Measurements from ENCODE around the gene LRRTM4.
"Not testable (repeated sequence)": the region's sequence is repeated elsewhere in the genome, so short reads cannot be mapped to it uniquely, and the experiment has no call there.

The LRRTM4 gene

GRCh38 chr2:77099961-77100360 lies 422.2 kb downstream of the LRRTM4 start:
- Histone ChIP-seq H2AFZ (ENCODE audit: low read depth, low read length) (no peak overlapping the region), H3K27ac (ENCODE audit: low read length) (no peak overlapping the region), H4K20me1 (ENCODE audit: insufficient read depth, low read length) (no peaks in the 10 kb centered on the region), H3K27me3 (ENCODE audit: low read depth, low read length) (no peaks in the 10 kb centered on the region), H3K36me3 (replicated peaks; ENCODE audit: low read depth, low read length) (no peaks in the 10 kb centered on the region), H3K4me3 (ENCODE audit: low read length) (no peak overlapping the region), H3K9ac (ENCODE audit: low read length) (no peak overlapping the region), H3K79me2 (ENCODE audit: low read length) (no peaks in the 10 kb centered on the region), H3K9me3 (ENCODE audit: insufficient read depth, low read length) (no peaks in the 10 kb centered on the region), H3K4me1 (ENCODE audit: low read length) (no peaks in the 10 kb centered on the region), H3K4me2 (ENCODE audit: low read length) (no peak overlapping the region)
- TF ChIP-seq, protein P1, sequence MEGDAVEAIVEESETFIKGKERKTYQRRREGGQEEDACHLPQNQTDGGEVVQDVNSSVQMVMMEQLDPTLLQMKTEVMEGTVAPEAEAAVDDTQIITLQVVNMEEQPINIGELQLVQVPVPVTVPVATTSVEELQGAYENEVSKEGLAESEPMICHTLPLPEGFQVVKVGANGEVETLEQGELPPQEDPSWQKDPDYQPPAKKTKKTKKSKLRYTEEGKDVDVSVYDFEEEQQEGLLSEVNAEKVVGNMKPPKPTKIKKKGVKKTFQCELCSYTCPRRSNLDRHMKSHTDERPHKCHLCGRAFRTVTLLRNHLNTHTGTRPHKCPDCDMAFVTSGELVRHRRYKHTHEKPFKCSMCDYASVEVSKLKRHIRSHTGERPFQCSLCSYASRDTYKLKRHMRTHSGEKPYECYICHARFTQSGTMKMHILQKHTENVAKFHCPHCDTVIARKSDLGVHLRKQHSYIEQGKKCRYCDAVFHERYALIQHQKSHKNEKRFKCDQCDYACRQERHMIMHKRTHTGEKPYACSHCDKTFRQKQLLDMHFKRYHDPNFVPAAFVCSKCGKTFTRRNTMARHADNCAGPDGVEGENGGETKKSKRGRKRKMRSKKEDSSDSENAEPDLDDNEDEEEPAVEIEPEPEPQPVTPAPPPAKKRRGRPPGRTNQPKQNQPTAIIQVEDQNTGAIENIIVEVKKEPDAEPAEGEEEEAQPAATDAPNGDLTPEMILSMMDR (IDR thresholded peaks at IDR 0.05; ENCODE audit: low read depth, low read length) = no peak
- no peak for TF ChIP-seq EZH2phosphoT487 (IDR thresholded peaks at IDR 0.05; ENCODE audit: low read depth)

- H3K9me3 ChIP-seq (ENCODE audit: insufficient read depth, low read length); H3K9ac ChIP-seq (ENCODE audit: low read length); H4K20me1 ChIP-seq (ENCODE audit: insufficient read depth, low read length); H3K27ac ChIP-seq (ENCODE audit: low read length); H3K27me3 ChIP-seq (ENCODE audit: low read depth, low read length); H3K79me2 ChIP-seq (ENCODE audit: low read length); H3K4me3 ChIP-seq (ENCODE audit: low read length); H3K36me3 ChIP-seq (replicated peaks; ENCODE audit: low read depth, low read length); H3K4me1 ChIP-seq (ENCODE audit: low read length); H2AFZ ChIP-seq (ENCODE audit: low read depth, low read length); H3K4me2 ChIP-seq (ENCODE audit: low read length): not testable (repeated sequence)
These were observed 426.7 kb downstream of the LRRTM4 start for GRCh38 chr2:77095525-77095924.

DNA sequence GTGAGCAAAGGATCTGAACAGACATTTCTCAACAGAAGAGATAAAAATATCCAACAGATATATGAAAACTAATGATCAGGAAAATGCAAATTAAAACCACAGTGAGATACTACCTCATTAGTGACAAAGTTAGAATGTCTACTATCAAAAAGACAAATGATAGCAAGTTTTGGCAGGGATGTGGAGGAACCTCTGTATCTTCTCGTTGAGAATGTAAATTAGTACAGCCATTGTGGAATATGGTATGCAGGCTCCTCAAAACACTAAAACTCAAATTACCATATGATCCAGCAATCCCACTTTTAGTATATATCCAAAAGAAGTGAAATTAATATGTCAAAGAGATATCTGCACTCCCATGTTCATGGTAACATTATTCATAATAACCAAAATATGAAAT lies 427.1 kb downstream of the LRRTM4 start:
- TF ChIP-seq, protein P1 (IDR thresholded peaks at IDR 0.05; ENCODE audit: low read depth, low read length) = no peak
- no peak for TF ChIP-seq EZH2phosphoT487 (IDR thresholded peaks at IDR 0.05; ENCODE audit: low read depth)
- Histone ChIP-seq H3K9me3 (ENCODE audit: insufficient read depth, low read length) (no peaks in the 10 kb centered on the region), H2AFZ (ENCODE audit: low read depth, low read length) (no peak overlapping the region), H3K36me3 (replicated peaks; ENCODE audit: low read depth, low read length) (no peaks in the 10 kb centered on the region), H3K27ac (ENCODE audit: low read length) (no peak overlapping the region), H3K4me2 (ENCODE audit: low read length) (no peak overlapping the region), H3K4me1 (ENCODE audit: low read length) (no peaks in the 10 kb centered on the region), H3K27me3 (ENCODE audit: low read depth, low read length) (no peaks in the 10 kb centered on the region), H4K20me1 (ENCODE audit: insufficient read depth, low read length) (no peaks in the 10 kb centered on the region), H3K9ac (ENCODE audit: low read length) (no peak overlapping the region), H3K4me3 (ENCODE audit: low read length) (no peak overlapping the region), H3K79me2 (ENCODE audit: low read length) (no peaks in the 10 kb centered on the region)

DNA sequence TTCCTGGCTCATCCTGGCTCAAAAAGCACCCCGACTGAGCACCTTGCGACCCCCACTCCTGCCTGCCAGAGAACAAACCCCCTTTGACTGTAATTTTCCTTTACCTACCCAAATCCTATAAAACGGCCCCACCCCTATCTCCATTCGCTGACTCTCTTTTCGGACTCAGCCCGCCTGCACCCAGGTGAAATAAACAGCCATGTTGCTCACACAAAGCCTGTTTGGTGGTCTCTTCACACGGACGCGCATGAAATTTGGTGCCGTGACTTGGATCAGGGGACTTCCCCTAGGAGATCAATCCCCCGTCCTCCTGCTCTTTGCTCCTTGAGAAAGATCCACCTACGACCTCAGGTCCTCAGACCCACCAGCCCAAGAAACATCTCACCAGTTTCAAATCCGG lies 433.8 kb downstream of the LRRTM4 start:
- H3K27me3 ChIP-seq (ENCODE audit: low read depth, low read length); H3K36me3 ChIP-seq (replicated peaks; ENCODE audit: low read depth, low read length); H2AFZ ChIP-seq (ENCODE audit: low read depth, low read length); H3K9ac ChIP-seq (ENCODE audit: low read length); H3K4me1 ChIP-seq (ENCODE audit: low read length); H3K4me3 ChIP-seq (ENCODE audit: low read length); H3K4me2 ChIP-seq (ENCODE audit: low read length); H3K9me3 ChIP-seq (ENCODE audit: insufficient read depth, low read length); H3K79me2 ChIP-seq (ENCODE audit: low read length); H3K27ac ChIP-seq (ENCODE audit: low read length); H4K20me1 ChIP-seq (ENCODE audit: insufficient read depth, low read length): not testable (repeated sequence)

GRCh38 chr2:77087987-77088414 lies 434.2 kb downstream of the LRRTM4 start:
- H4K20me1 ChIP-seq (ENCODE audit: insufficient read depth, low read length) = no peaks in the 10 kb centered on the region
- no peak overlapping the region for H3K9ac ChIP-seq (ENCODE audit: low read length)
- H3K79me2 ChIP-seq (ENCODE audit: low read length) = no peaks in the 10 kb centered on the region
- no peak overlapping the region for H3K27ac ChIP-seq (ENCODE audit: low read length)
- no peaks in the 10 kb centered on the region for H3K27me3 ChIP-seq (ENCODE audit: low read depth, low read length)
- H3K9me3 ChIP-seq (ENCODE audit: insufficient read depth, low read length) = no peaks in the 10 kb centered on the region
- no peak overlapping the region for H3K4me3 ChIP-seq (ENCODE audit: low read length)
- H2AFZ ChIP-seq (ENCODE audit: low read depth, low read length) = no peak overlapping the region
- H3K4me1 ChIP-seq (ENCODE audit: low read length) = no peaks in the 10 kb centered on the region
- H3K36me3 ChIP-seq (replicated peaks; ENCODE audit: low read depth, low read length) = no peaks in the 10 kb centered on the region
- TF ChIP-seq EZH2phosphoT487 (IDR thresholded peaks at IDR 0.05; ENCODE audit: low read depth) = no peak
- TF ChIP-seq, protein P1 (IDR thresholded peaks at IDR 0.05; ENCODE audit: low read depth, low read length) = no peak
- H3K4me2 ChIP-seq (ENCODE audit: low read length) = no peak overlapping the region

Measured in OCI-LY3 (cell line).